HG03378 (cell line): Measurements from ENCODE around the gene NOS1AP.

Source experiments
- ATAC-seq: cut with Tn5 transposase; IDR thresholded peaks from one replicate; pipeline ENCODE4 v1.9.1; 2021; ENCODE audit warnings: mild to moderate bottlenecking, moderate library complexity; ENCODE audit not compliant: unreplicated experiment

NOS1AP gene

GRCh38 chr1:162088281-162088969 lies 18.9 kb downstream of the NOS1AP start:
- no peak for ATAC-seq

GRCh38 chr1:162089748-162090147 lies 20.3 kb downstream of the NOS1AP start:
- ATAC-seq = no peak

GRCh38 chr1:162090378-162090777 lies 20.9 kb downstream of the NOS1AP start:
- ATAC-seq = no peak

- ATAC-seq = no peak
Observed at GRCh38 chr1:162091681-162092524, 22.4 kb downstream of the NOS1AP start.

- ATAC-seq = no peak
Observed at GRCh38 chr1:162093095-162093494, 23.6 kb downstream of the NOS1AP start.

- no peak for ATAC-seq
Observed at GRCh38 chr1:162094271-162094670, 24.8 kb downstream of the NOS1AP start.

GRCh38 chr1:162094723-162095122 lies 25.2 kb downstream of the NOS1AP start:
- no peak for ATAC-seq

- ATAC-seq = no peak
Observed at GRCh38 chr1:162107911-162108310, 38.4 kb downstream of the NOS1AP start.

- ATAC-seq = no peak
Observed at GRCh38 chr1:162108426-162108825, 38.9 kb downstream of the NOS1AP start.

GRCh38 chr1:162110910-162111309 lies 41.4 kb downstream of the NOS1AP start:
- ATAC-seq = no peak

GRCh38 chr1:162111572-162111971 lies 42.1 kb downstream of the NOS1AP start:
- ATAC-seq = no peak

GRCh38 chr1:162113419-162113818 lies 43.9 kb downstream of the NOS1AP start:
- no peak for ATAC-seq

GRCh38 chr1:162117039-162117774 lies 47.7 kb downstream of the NOS1AP start:
- ATAC-seq = no peak

- no peak for ATAC-seq
Observed at GRCh38 chr1:162118063-162118462, 48.6 kb downstream of the NOS1AP start.

GRCh38 chr1:162128693-162129356 lies 59.3 kb downstream of the NOS1AP start:
- no peak for ATAC-seq

GRCh38 chr1:162130308-162130707 lies 60.8 kb downstream of the NOS1AP start:
- ATAC-seq = no peak

- no peak for ATAC-seq
Observed at GRCh38 chr1:162131400-162132321, 62.2 kb downstream of the NOS1AP start.

GRCh38 chr1:162133566-162133965 lies 64.1 kb downstream of the NOS1AP start:
- no peak for ATAC-seq

GRCh38 chr1:162134646-162135045 lies 65.2 kb downstream of the NOS1AP start:
- ATAC-seq = no peak

- ATAC-seq = no peak
Observed at GRCh38 chr1:162135271-162135775, 65.8 kb downstream of the NOS1AP start.
